K562 (cell line): ENCODE measurements around the gene GDF15. TPM values are rescaled to one million over a fixed set of nuclear protein-coding genes. Genes with fewer than 3 reads are reported as not detected.
A peak's percentile ranks its signal among the peaks of the same experiment; 100 is the strongest.

Experiments
- ATF3 ChIP-seq, 2 experiments: fragments of 450-650 bp in 1 of 2; sonication (generic) in 1 of 2; formaldehyde crosslinking in 1 of 2; IDR thresholded peaks in 1 of 2; conservative IDR thresholded peaks in 1 of 2; 2 replicates each; pipeline versions ENCODE4 v1.6.1 to v1.8.1; 2016 to 2023; ENCODE audit warnings: mild to moderate bottlenecking in 2 of 2, moderate library complexity in 2 of 2, inconsistent platforms in 1 of 2, missing genetic modification reagents in 1 of 2
- CHD2 ChIP-seq: IDR thresholded peaks from 2 replicates; pipeline ENCODE4 v1.6.1; 2011; ENCODE audit warnings: low read depth, low read length
- CSDE1 ChIP-seq, 2 experiments: fragments of 450-650 bp; IDR thresholded peaks; 2 replicates each; pipeline ENCODE4 v1.6.1; 2016; ENCODE audit warnings: mild to moderate bottlenecking in 1 of 2
- EP300 ChIP-seq: IDR thresholded peaks from 2 replicates; pipeline ENCODE4 v1.6.1; 2012; ENCODE audit warnings: low read length, improper control_type of control experiment
- FIP1L1 ChIP-seq: fragments of 200-400 bp; formaldehyde crosslinking; IDR thresholded peaks from 2 replicates; pipeline ENCODE4 v1.6.1; 2018; ENCODE audit warnings: mild to moderate bottlenecking, low read depth, low read length; ENCODE audit not compliant: poor library complexity, severe bottlenecking
- MYBL2 ChIP-seq, 2 experiments: fragments of 450-650 bp in 1 of 2; sonication (generic) in 1 of 2; formaldehyde crosslinking in 1 of 2; IDR thresholded peaks; 2 replicates each; pipeline versions ENCODE4 v1.6.1 to v1.8.1; 2017 to 2022; ENCODE audit warnings: borderline replicate concordance in 1 of 2, inconsistent platforms in 1 of 2, low read depth in 1 of 2, mild to moderate bottlenecking in 1 of 2, missing genetic modification reagents in 1 of 2, moderate library complexity in 1 of 2
- NR1H2 ChIP-seq: sonication (generic); formaldehyde crosslinking; IDR thresholded peaks from 2 replicates; pipeline ENCODE4 v1.4.0; 2020; ENCODE audit warnings: mild to moderate bottlenecking, missing genetic modification reagents
- RCOR1 ChIP-seq, 2 experiments: IDR thresholded peaks; 2 replicates each; pipeline ENCODE4 v1.6.1; 2012; ENCODE audit warnings: low read depth in 2 of 2, low read length in 2 of 2, borderline replicate concordance in 1 of 2, improper control_type of control experiment in 1 of 2
- RNF2 ChIP-seq: sonication (generic); IDR thresholded peaks from 2 replicates; pipeline ENCODE4 v1.6.1; 2016
- SRSF7 ChIP-seq: fragments of 200-400 bp; formaldehyde crosslinking; optimal IDR thresholded peaks from 2 replicates; pipeline ENCODE3; 2017; ENCODE audit warnings: mild to moderate bottlenecking, low read depth, low read length
- ZNF511 ChIP-seq: sonication (generic); formaldehyde crosslinking; IDR thresholded peaks from 2 replicates; pipeline ENCODE4 v1.8.0; 2022; ENCODE audit warnings: mild to moderate bottlenecking, missing genetic modification reagents
- polyA plus RNA-seq, 8 experiments: library from polyadenylated mRNA; depleted of rRNA in 4 of 8; stranded (reverse) in 5 of 8; unstranded in 3 of 8; fragments of >200 nt; fragmentation: Nextera tagmentation in 2 of 8; fragmentation: Illumina TruSeq in 1 of 8; extraction: Ambion mirVana in 2 of 8; extraction: Trizol in 1 of 8; gene quantifications; 2 replicates each; pipeline versions ENCODE4 v1.2.1 to v1.2.3, GENCODE V29; 2011 to 2014; ENCODE audit warnings: inconsistent platforms in 1 of 8, missing spikeins in 1 of 8
- total RNA-seq, 7 experiments: library from RNA; depleted of rRNA in 6 of 7; stranded (reverse); fragments of >200 nt in 6 of 7; fragmentation: Illumina TruSeq in 2 of 7; extraction: Trizol in 2 of 7; gene quantifications; 2 replicates each; pipeline versions ENCODE4 v1.2.1 to v1.2.3, GENCODE V29; 2011 to 2021; ENCODE audit warnings: low replicate concordance in 1 of 7
- TF ChIP-seq, protein P1 (sequence below), 2 experiments: fragments of 450-650 bp; formaldehyde crosslinking in 1 of 2; IDR thresholded peaks; 2 replicates each; pipeline versions ENCODE4 v1.4.0 to v1.6.1; 2014 to 2020; ENCODE audit warnings: mild to moderate bottlenecking in 2 of 2, borderline replicate concordance in 1 of 2, low read depth in 1 of 2
- TF ChIP-seq, protein P2 (sequence below), 2 experiments: fragments of 450-650 bp; conservative IDR thresholded peaks; 2 replicates each; pipeline ENCODE4 v1.6.1; 2017; ENCODE audit warnings: mild to moderate bottlenecking in 2 of 2, moderate library complexity in 2 of 2

GDF15 gene
- total and polyA plus RNA-seq, 9 of the 15 experiments (the other 6 are each of a cell fraction or from before 2014, with no cell fraction given), result 2.3 to 82.4 (median 12.5) TPM

DNA sequence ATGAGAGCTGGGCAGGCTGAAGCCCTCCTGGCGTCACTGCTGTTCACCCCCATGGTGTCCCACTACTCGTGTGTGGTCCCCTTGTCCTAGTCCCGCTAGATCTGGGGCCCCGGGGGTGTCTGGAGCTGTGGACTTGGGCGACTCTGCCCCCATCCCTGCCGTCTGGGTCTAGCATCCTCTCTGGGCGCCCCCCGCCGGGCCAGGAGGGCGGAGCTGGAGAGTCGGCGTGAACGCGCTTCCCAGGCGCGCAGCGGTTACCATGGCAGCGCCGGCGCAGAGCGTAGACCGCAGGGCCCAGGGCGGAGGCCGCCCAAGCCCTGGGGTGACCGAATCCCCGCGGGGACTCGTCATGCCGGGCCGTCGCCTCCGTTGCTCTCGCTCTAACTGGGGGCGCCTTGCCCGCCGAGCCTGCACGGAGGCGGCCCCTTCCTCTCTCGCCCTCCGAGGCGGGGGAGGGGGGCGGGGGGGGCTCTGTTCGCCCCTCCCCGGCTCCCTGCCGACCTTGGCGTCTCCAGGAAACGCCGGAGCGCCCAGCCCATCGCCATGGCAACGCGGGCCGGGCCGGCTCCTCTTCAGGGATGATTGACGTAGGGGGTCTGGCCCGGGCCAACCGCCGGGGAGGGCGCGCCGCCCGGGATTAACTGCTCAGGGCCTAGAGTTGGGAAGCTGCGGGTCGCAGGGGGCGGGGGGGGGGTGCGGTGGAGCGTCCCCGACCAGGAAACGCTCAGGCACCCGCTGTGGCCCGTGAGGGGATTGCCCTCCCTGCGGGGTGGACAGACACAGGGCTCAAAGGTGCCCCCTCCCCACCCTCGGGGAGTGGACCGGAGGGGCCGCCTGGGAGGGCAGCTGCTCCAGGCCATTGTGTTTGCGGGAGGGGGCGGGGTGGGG is 43.1 kb downstream of the GDF15 start (continued):
- TF ChIP-seq FIP1L1, result peak; percentile 76
- TF ChIP-seq RNF2, result peak; percentile 30; the same call in 1 of the 2 replicates
- TF ChIP-seq MYBL2 (IDR thresholded peaks at IDR 0.05; ENCODE audit: low read depth), result no peak
- no peak for TF ChIP-seq MYBL2 (CRISPR knock-in tag; IDR thresholded peaks at IDR 0.05; ENCODE audit: borderline replicate concordance)
- TF ChIP-seq, protein P1, sequence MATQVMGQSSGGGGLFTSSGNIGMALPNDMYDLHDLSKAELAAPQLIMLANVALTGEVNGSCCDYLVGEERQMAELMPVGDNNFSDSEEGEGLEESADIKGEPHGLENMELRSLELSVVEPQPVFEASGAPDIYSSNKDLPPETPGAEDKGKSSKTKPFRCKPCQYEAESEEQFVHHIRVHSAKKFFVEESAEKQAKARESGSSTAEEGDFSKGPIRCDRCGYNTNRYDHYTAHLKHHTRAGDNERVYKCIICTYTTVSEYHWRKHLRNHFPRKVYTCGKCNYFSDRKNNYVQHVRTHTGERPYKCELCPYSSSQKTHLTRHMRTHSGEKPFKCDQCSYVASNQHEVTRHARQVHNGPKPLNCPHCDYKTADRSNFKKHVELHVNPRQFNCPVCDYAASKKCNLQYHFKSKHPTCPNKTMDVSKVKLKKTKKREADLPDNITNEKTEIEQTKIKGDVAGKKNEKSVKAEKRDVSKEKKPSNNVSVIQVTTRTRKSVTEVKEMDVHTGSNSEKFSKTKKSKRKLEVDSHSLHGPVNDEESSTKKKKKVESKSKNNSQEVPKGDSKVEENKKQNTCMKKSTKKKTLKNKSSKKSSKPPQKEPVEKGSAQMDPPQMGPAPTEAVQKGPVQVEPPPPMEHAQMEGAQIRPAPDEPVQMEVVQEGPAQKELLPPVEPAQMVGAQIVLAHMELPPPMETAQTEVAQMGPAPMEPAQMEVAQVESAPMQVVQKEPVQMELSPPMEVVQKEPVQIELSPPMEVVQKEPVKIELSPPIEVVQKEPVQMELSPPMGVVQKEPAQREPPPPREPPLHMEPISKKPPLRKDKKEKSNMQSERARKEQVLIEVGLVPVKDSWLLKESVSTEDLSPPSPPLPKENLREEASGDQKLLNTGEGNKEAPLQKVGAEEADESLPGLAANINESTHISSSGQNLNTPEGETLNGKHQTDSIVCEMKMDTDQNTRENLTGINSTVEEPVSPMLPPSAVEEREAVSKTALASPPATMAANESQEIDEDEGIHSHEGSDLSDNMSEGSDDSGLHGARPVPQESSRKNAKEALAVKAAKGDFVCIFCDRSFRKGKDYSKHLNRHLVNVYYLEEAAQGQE (IDR thresholded peaks at IDR 0.05; ENCODE audit: borderline replicate concordance), result peak; percentile 7; the same call in 1 of the 2 replicates
- TF ChIP-seq, protein P1 (CRISPR knock-in tag; IDR thresholded peaks at IDR 0.05; ENCODE audit: low read depth), result 0 out of 2 replicates have a peak, but pooled peaks have one; percentile 59
- TF ChIP-seq EP300, result 0 out of 2 replicates have a peak, but pooled peaks have one; percentile 1
- TF ChIP-seq RCOR1 (IDR thresholded peaks at IDR 0.05; ENCODE audit: borderline replicate concordance in 1 of 2, low read depth in 2 of 2, low read length in 2 of 2), result peak in 1 of 2 experiments; percentile 46; a peak in 1 of 4 replicates
- TF ChIP-seq ATF3 (IDR thresholded peaks at IDR 0.05), result no peak
- TF ChIP-seq ATF3 (CRISPR knock-in tag; conservative IDR thresholded peaks at IDR 0.05), result no peak
- TF ChIP-seq CHD2, result no peak
- TF ChIP-seq CSDE1 (IDR thresholded peaks at IDR 0.05), result peak in 1 of 2 experiments; percentile 92; a peak in 1 of 4 replicates
- no peak for TF ChIP-seq NR1H2 (CRISPR knock-in tag)
- TF ChIP-seq SRSF7, result no peak
- TF ChIP-seq, protein P2, sequence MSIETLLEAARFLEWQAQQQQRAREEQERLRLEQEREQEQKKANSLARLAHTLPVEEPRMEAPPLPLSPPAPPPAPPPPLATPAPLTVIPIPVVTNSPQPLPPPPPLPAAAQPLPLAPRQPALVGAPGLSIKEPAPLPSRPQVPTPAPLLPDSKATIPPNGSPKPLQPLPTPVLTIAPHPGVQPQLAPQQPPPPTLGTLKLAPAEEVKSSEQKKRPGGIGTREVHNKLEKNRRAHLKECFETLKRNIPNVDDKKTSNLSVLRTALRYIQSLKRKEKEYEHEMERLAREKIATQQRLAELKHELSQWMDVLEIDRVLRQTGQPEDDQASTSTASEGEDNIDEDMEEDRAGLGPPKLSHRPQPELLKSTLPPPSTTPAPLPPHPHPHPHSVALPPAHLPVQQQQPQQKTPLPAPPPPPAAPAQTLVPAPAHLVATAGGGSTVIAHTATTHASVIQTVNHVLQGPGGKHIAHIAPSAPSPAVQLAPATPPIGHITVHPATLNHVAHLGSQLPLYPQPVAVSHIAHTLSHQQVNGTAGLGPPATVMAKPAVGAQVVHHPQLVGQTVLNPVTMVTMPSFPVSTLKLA (conservative IDR thresholded peaks at IDR 0.05), result peak; percentile 29 to 74; a peak in 2 of 4 replicates
- no peak for TF ChIP-seq ZNF511 (CRISPR knock-in tag)
